NOMO-1 treated with DMSO at 0.1 percent for 48 hours (cell line): ENCODE results near the gene HEATR9.

Experiments used
- DNase-seq: peaks from one replicate; lab custom pipeline; 2025; ENCODE audit not compliant: unreplicated experiment; lab: John Stamatoyannopoulos, UW

HEATR9 gene

DNA sequence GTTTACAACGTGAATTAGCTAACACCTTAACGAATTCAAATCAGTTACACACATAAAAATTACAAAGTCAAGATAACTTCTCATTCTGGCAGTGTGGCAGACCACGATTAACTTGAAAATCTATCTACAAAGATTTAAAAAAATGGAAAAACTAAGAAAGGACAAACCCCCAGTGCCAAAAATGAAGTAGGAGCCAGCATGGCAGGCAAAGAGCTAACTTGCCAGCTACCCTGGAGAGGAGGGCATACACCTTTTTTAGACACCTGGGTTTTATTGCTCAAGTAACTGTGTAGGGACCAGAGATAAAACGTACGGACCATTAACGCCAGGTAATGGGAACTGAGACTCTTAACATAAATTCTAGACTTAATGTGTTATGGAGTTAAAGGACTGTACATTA is 56.9 kb downstream of the HEATR9 start:
- DNase-seq, result no peak

DNA sequence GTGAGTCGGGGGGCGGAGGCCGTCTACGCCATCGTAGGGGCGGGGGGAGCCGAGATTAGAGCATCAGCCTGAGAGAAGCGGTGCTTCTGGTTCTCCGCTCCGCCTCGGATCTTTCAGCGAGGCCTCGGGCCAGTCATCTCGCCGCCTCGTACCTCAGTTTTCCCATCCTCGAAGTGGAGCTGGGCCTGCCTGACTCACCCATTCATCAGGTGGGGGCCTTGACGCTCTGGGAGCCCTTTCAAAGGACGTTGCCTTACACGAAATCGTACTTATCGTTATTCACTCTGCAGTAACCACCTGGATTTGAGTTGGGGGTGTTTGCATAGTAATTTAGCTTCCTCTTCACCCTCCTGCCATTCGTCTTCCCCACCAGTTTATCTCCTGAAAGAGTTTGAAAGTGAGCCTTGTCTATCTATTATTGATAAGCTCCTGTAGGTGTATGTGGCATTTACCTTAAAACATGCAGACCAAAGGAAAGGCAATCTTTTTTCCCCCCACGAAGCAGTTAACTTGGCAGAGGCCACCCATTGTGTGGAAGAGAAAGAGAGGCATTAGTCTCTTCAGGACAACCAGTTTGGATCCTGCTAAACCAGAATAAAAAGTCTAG is 58.7 kb downstream of the HEATR9 start:
- DNase-seq, result no peak

DNA sequence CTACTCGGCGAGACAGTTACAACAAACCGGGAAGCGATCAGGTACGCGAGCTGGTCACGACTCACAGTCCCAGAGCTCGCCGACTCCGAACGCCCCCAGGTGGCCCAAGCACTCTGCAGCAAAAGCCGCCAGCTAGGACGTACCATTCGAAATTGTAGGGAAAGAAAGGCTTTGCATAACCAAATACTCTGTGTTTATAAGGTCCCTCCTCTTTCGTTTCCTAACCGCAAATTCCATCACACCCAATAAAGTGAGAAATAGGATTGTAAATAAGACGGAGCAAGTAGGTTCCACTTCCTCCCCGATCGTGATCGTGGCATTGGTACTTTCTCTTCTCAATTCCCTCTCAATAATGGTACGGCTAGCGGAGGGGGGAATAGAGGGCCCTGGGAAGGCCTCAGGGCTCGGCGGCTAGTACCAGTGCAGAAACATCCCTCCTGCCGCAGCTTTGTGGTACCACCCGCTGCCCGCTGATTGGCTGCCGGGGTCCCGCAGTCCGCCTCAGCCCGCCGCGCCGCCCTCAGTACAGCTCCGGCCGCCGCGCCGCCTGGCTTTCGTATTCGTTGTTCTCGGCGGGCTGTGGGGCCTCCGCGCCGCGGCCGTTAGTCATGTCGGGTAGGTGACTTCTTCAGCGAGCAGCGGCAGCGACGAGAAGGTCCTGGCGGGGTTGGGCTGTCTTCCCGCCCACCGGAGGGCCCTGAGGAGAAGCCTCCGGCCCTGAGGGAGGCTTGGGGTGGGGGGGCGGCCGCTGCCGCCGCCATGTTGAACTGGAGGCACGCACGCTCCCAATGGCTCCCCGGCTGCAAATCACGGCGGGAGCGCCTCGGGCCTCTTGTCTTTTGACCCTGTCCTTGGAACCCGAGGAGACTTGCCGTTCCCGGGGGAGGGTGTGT is 59.5 kb downstream of the HEATR9 start, which contains the start of gene TAF15:
Gene TAF15, plus strand, starts transcription at position 523 of the 893 bp plus-strand sequence. Its CDS starts 86 bp downstream, at position 609.
- peak; percentile 100 for DNase-seq

DNA sequence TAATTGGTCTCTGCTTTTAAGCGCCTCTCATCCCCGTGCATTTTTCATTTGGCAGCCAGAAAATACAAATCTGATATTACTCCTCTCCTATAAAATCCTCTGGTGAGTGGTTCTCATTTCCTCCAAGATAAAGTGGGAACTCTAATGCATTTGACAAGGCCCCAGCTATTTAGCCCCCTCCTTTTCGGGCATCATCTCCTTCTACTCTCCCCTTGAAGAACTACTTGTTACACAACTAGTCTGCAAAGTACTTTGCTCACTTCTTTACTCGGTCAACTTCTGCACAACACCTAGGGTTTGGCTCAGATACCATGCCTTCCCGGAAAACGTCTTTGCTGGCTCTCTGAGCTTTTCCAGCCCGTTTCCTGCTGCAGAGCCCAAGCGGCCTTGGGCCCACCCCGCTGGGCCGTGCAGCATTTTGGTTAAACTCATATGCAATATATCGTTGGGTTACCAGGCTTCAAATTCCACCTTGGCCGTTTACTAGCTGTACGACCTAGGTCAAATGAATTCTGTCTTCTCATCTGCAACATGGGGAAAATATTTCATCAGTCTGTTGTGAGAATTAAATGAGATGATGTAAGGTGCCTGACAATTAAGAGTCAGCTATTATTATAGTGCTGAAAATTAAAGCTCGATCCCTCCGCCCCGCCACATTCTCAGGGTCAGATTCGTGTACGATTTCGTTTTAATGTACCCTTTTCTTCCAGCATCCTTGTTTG is 60.3 kb downstream of the HEATR9 start:
- DNase-seq, result peak; percentile 68

DNA sequence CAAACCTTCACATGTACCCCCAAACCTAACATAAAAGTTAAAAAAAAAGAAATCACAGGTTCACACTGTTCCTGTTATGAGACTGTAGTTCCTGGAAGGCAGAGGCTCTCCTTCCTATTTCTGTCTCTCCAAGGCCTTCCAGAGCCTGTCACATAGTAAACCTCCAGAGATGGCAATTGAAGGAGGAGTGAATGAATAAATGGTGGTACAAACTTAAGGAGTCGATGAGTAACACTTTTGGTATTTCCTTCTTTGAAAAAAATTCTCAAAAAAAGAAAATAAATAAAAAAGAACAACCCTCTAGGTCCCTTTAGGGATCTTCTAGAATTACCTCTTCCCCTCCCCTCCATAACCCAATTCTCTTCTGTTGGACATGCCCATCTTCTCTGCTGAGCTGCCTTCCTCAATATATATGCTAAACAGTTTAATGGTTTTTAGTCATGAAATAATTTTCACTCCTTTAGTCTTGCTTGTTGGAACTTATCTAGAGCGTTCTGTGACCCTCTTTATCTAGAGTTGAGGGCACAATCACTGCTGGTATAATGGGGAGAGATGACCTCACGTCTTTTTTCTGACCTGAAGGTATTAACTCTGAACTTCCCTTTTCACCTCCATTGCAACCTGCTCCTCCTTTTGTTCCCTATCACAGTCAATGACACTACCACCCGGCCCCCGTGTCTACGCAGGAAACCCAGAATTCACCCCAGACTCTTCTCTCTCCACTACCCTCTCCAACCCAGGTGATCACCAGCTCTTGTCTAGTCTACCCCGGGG is 61.1 kb downstream of the HEATR9 start:
- DNase-seq, result no peak
